ENCODE measurements around the gene RPP25. TPM values are rescaled to one million over a fixed set of nuclear protein-coding genes. Genes with fewer than 3 reads are reported as not detected.
A peak's percentile ranks its signal among the peaks of the same experiment; 100 is the strongest.

Gene RPP25
- total and polyA plus RNA-seq, 2 of the 13 experiments (the other 11 are each of a cell fraction or from before 2014, with no cell fraction given) = 0.05 to 0.11 TPM

DNA sequence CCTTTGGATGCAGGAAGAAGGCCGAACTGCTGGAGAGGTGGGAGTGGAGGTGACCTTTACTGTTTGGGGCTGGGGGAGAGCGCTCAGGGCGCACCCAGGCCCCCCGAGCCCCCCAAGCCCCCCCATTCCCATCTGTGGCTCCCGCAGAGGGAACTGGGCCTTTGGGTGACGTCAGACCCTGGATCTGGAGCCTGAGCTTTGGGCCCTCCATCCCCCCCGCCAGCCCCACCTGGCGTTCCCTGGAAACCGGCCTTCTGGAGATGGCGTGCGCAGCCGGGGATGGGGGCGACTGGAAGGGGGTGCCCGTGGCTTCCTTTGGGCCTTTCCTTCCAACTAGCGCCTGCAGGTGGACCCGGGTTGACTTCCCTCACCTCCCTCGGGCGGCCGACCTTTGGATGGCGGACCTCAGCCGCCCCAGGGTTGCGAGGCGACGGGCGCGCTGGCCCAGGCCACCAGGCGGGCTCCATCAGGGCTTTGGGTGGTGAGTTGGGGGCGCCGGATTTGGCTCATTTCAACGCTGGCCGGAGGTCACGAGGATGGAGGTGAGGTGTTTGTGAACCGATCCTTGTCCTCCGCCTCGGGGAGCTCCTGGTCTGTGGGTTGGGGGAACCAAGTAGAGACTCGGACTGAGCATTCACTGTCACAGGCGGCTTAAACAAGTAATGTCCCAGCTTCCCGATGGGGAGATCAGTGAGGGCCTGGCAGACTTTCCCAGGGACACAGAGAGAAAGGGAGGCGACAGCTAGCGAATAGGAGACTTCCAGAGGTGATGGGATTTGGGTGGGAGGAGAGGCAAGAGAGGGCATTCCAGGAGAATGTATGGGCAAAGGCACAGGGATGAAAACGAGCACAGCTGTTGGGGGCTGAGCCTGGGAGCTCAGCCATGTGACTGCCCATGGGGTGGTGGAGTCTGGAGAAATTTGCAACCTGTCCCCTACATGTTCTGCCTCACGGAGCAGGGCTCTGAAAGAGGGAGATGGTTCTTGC lies 39.5 kb upstream of the RPP25 start (continued):
- TF ChIP-seq ZKSCAN5 (CRISPR knock-in tag; IDR thresholded peaks at IDR 0.05) (0 out of 2 replicates have a peak, but pooled peaks have one; percentile 42), ZMAT3 (CRISPR knock-in tag; conservative IDR thresholded peaks at IDR 0.05) (0 out of 2 replicates have a peak, but pooled peaks have one; percentile 33), ARNT2 (CRISPR knock-in tag; IDR thresholded peaks at IDR 0.05; ENCODE audit: low read depth) (no peak), NFKBIZ (CRISPR knock-in tag; IDR thresholded peaks at IDR 0.05) (no peak), RBFOX2 (IDR thresholded peaks at IDR 0.05; ENCODE audit: low read depth, low read length) (peak; percentile 23; the same call in 1 of the 2 replicates), ZNF549 (CRISPR knock-in tag; IDR thresholded peaks at IDR 0.05) (no peak), ZNF501 (CRISPR knock-in tag; IDR thresholded peaks at IDR 0.05) (peak; percentile 80), ATF1 (CRISPR knock-in tag; IDR thresholded peaks at IDR 0.05) (0 out of 2 replicates have a peak, but pooled peaks have one; percentile 38), TCF12 (IDR thresholded peaks at IDR 0.05) (no peak), TCF12 (CRISPR knock-in tag; IDR thresholded peaks at IDR 0.05) (no peak), NFYB (CRISPR knock-in tag; IDR thresholded peaks at IDR 0.05) (no peak), FIP1L1 (IDR thresholded peaks at IDR 0.05; ENCODE audit: borderline replicate concordance, insufficient read depth, low read depth, low read length) (no peak), YEATS4 (CRISPR knock-in tag; IDR thresholded peaks at IDR 0.05; ENCODE audit: borderline replicate concordance) (no peak; the same call in none of the 2 replicates), ZNF720 (CRISPR knock-in tag; IDR thresholded peaks at IDR 0.05) (no peak), ZBTB3 (CRISPR knock-in tag; IDR thresholded peaks at IDR 0.05; ENCODE audit: borderline replicate concordance, low read depth) (no peak)
- TF ChIP-seq, protein P1, sequence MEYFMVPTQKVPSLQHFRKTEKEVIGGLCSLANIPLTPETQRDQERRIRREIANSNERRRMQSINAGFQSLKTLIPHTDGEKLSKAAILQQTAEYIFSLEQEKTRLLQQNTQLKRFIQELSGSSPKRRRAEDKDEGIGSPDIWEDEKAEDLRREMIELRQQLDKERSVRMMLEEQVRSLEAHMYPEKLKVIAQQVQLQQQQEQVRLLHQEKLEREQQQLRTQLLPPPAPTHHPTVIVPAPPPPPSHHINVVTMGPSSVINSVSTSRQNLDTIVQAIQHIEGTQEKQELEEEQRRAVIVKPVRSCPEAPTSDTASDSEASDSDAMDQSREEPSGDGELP (IDR thresholded peaks at IDR 0.05; ENCODE audit: borderline replicate concordance, low read depth) = peak; percentile 14; the same call in 1 of the 2 replicates
- TF ChIP-seq, protein P2, sequence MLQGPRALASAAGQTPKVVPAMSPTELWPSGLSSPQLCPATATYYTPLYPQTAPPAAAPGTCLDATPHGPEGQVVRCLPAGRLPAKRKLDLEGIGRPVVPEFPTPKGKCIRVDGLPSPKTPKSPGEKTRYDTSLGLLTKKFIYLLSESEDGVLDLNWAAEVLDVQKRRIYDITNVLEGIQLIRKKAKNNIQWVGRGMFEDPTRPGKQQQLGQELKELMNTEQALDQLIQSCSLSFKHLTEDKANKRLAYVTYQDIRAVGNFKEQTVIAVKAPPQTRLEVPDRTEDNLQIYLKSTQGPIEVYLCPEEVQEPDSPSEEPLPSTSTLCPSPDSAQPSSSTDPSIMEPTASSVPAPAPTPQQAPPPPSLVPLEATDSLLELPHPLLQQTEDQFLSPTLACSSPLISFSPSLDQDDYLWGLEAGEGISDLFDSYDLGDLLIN (CRISPR knock-in tag; IDR thresholded peaks at IDR 0.05; ENCODE audit: borderline replicate concordance) = no peak
- TF ChIP-seq, protein P3, sequence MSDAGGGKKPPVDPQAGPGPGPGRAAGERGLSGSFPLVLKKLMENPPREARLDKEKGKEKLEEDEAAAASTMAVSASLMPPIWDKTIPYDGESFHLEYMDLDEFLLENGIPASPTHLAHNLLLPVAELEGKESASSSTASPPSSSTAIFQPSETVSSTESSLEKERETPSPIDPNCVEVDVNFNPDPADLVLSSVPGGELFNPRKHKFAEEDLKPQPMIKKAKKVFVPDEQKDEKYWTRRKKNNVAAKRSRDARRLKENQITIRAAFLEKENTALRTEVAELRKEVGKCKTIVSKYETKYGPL (CRISPR knock-in tag; IDR thresholded peaks at IDR 0.05) = no peak
- TF ChIP-seq, protein P4, sequence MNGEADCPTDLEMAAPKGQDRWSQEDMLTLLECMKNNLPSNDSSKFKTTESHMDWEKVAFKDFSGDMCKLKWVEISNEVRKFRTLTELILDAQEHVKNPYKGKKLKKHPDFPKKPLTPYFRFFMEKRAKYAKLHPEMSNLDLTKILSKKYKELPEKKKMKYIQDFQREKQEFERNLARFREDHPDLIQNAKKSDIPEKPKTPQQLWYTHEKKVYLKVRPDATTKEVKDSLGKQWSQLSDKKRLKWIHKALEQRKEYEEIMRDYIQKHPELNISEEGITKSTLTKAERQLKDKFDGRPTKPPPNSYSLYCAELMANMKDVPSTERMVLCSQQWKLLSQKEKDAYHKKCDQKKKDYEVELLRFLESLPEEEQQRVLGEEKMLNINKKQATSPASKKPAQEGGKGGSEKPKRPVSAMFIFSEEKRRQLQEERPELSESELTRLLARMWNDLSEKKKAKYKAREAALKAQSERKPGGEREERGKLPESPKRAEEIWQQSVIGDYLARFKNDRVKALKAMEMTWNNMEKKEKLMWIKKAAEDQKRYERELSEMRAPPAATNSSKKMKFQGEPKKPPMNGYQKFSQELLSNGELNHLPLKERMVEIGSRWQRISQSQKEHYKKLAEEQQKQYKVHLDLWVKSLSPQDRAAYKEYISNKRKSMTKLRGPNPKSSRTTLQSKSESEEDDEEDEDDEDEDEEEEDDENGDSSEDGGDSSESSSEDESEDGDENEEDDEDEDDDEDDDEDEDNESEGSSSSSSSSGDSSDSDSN (CRISPR knock-in tag; IDR thresholded peaks at IDR 0.05) = peak; percentile 60
- TF ChIP-seq, protein P5, sequence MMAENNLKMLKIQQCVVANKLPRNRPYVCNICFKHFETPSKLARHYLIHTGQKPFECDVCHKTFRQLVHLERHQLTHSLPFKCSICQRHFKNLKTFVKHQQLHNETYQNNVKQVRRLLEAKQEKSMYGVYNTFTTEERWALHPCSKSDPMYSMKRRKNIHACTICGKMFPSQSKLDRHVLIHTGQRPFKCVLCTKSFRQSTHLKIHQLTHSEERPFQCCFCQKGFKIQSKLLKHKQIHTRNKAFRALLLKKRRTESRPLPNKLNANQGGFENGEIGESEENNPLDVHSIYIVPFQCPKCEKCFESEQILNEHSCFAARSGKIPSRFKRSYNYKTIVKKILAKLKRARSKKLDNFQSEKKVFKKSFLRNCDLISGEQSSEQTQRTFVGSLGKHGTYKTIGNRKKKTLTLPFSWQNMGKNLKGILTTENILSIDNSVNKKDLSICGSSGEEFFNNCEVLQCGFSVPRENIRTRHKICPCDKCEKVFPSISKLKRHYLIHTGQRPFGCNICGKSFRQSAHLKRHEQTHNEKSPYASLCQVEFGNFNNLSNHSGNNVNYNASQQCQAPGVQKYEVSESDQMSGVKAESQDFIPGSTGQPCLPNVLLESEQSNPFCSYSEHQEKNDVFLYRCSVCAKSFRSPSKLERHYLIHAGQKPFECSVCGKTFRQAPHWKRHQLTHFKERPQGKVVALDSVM (CRISPR knock-in tag; IDR thresholded peaks at IDR 0.05) = no peak

Data from HepG2 (cell line).